ENCODE results near the gene FAM53B.

- TF ChIP-seq EZH2 (IDR thresholded peaks at IDR 0.05; ENCODE audit: insufficient read depth, poor library complexity, severe bottlenecking) (no peak), EZH2phosphoT487 (IDR thresholded peaks at IDR 0.05; ENCODE audit: insufficient read depth, low read depth) (no peak)
Observed at GRCh38 chr10:124724279-124725027, 19.7 kb downstream of the FAM53B start.
